AG04450 (cell line): ENCODE measurements around the gene UCMA. TPM values are rescaled to one million over a fixed set of nuclear protein-coding genes. Genes with fewer than 3 reads are reported as not detected.
"Not testable (repeated sequence)": the region's sequence is repeated elsewhere in the genome, so short reads cannot be mapped to it uniquely, and the experiment has no call there.

Experiments
- CTCF ChIA-PET: fragments of 300-600, 350-600 bp; formaldehyde crosslinking; extraction: SDS; loops from one replicate; lab custom pipeline; 2022; ENCODE audit warnings: antibody characterized with exemption, inconsistent platforms; lab: Charles Lee
- POLR2A ChIA-PET: fragments of 350-600 bp; formaldehyde crosslinking; extraction: SDS; loops from one replicate; lab custom pipeline; 2021; ENCODE audit warnings: antibody characterized with exemption, inconsistent platforms; lab: Yijun Ruan, JAX
- DNase-seq: peaks from one replicate; pipeline ENCODE4 v3.0.0-alpha.2; 2011; ENCODE audit warnings: low read depth, low spot score
- H3K27ac ChIP-seq: one replicate; pipeline ENCODE4 v1.5.1; 2012; ENCODE audit warnings: low read depth, low read length, control low read depth
- H3K27me3 ChIP-seq: one replicate; pipeline ENCODE4 v1.6.0; 2012; ENCODE audit warnings: low read length; ENCODE audit not compliant: control insufficient read depth, insufficient read depth
- H3K4me3 ChIP-seq: 2 replicates; pipeline ENCODE4 v1.5.1; 2011; ENCODE audit warnings: mild to moderate bottlenecking, low read depth, low read length, control low read depth
- H3K9me3 ChIP-seq: 2 replicates; pipeline ENCODE4 v1.5.1; 2012; ENCODE audit warnings: low read length; ENCODE audit not compliant: control insufficient read depth, insufficient read depth
- CTCF ChIP-seq: IDR thresholded peaks from 2 replicates; pipeline ENCODE4 v1.5.1; 2011; ENCODE audit warnings: low read depth, low read length, control low read depth, inconsistent platforms
- polyA minus RNA-seq: library from RNA; depleted of rRNA, polyadenylated mRNA; stranded (reverse); fragments of >200 nt; gene quantifications from 2 replicates; pipeline ENCODE4 v1.2.3, GENCODE V29; 2011; rRNA and poly(A)+ RNA removed
- polyA plus RNA-seq: library from polyadenylated mRNA; depleted of rRNA; stranded (reverse); fragments of >200 nt; gene quantifications from 2 replicates; pipeline ENCODE4 v1.2.3, GENCODE V29; 2011; rRNA removed

Gene UCMA
- polyA plus RNA-seq (not detected in 2 replicates), polyA minus RNA-seq (not detected in 2 replicates)

- POLR2A ChIA-PET: no interaction called here
- H3K9me3 ChIP-seq: no peaks in the 10 kb centered on the region
- H3K27ac ChIP-seq: no peak within 1 kb of the TSS
- no peak for TF ChIP-seq CTCF
- H3K27me3 ChIP-seq: peaks cover 15% of the 10 kb centered on the region
- H3K4me3 ChIP-seq: no peak within 1 kb of the TSS
- CTCF ChIA-PET: no interaction called here
- DNase-seq: no peak
Measured at GRCh38 chr10:13234172-13234571, at the start of gene UCMA. Gene UCMA, minus strand, starts transcription at chr10:13234374. Its CDS starts 116 bp downstream, at chr10:13234258.

- POLR2A ChIA-PET: interaction anchor here (0.7 kb wide), 1 partner anchor 15 kb away, joined by 3 read pairs; no protein-coding TSS in a partner anchor
Measured at GRCh38 chr10:13282348-13282747, 48.2 kb upstream of the UCMA start.

GRCh38 chr10:13276749-13277365 is 42.7 kb upstream of the UCMA start:
- DNase-seq: no peak
- Histone ChIP-seq H3K9me3 (no peaks in the 10 kb centered on the region), H3K27ac (no peak overlapping the region), H3K27me3 (no peaks in the 10 kb centered on the region), H3K4me3 (no peak overlapping the region)
- ChIA-PET CTCF (interaction anchor here (0.7 to 3.1 kb wide), 7 partner anchors 9 to 749 kb away, joined by 3 to 12 read pairs (median 3); partner anchors contain the start of gene MCM10), POLR2A (no interaction called here)
- TF ChIP-seq CTCF: peak; percentile 31

More at GRCh38 chr10:13282348-13282747, 48.2 kb upstream of the UCMA start:
- CTCF ChIA-PET: interaction anchor here (0.7 kb wide), 2 partner anchors 9 to 111 kb away, joined by 4 to 6 read pairs; no protein-coding TSS in a partner anchor
- not testable (repeated sequence) for H3K27ac ChIP-seq, H3K4me3 ChIP-seq, DNase-seq, H3K27me3 ChIP-seq, H3K9me3 ChIP-seq

GRCh38 chr10:13276146-13276545 is 42.0 kb upstream of the UCMA start:
- H3K27ac ChIP-seq, H3K9me3 ChIP-seq, POLR2A ChIA-PET, H3K4me3 ChIP-seq, DNase-seq, H3K27me3 ChIP-seq: not testable (repeated sequence)
- CTCF ChIA-PET: interaction anchor here (0.8 to 3.1 kb wide), 5 partner anchors 8 to 115 kb away, joined by 3 to 12 read pairs (median 9); partner anchors contain the start of gene MCM10

GRCh38 chr10:13272164-13272571 is 38.0 kb upstream of the UCMA start:
- no peak for TF ChIP-seq CTCF
- Histone ChIP-seq H3K27me3 (no peaks in the 10 kb centered on the region), H3K27ac (no peak overlapping the region), H3K9me3 (no peaks in the 10 kb centered on the region), H3K4me3 (no peak overlapping the region)
- POLR2A ChIA-PET: interaction anchor here (0.5 to 1.1 kb wide), 3 partner anchors 15 to 30 kb away, joined by 3 to 8 read pairs (median 4); no protein-coding TSS in a partner anchor
- peak; percentile 38 for DNase-seq
- CTCF ChIA-PET: interaction anchor here (0.7 to 2.8 kb wide), 5 partner anchors 30 to 164 kb away, joined by 3 to 16 read pairs (median 3); no protein-coding TSS in a partner anchor
